Endothelial cell of umbilical vein (primary cell): ENCODE data around the gene MOB3B. TPM values are rescaled to one million over a fixed set of nuclear protein-coding genes. Genes with fewer than 3 reads are reported as not detected.

Source experiments
- BruUV-seq: library from RNA; stranded (reverse); fragments of 400-500 nt; replicated peaks from 2 replicates; lab custom pipeline; 2021; lab: Mats Ljungman, UMichigan
- CTCF ChIA-PET: fragments of 300-600, 350-600 bp; sonication (Branson Sonifier 250); formaldehyde crosslinking; loops from one replicate; lab custom pipeline; 2021; ENCODE audit warnings: antibody characterized with exemption, inconsistent platforms; lab: Charles Lee
- POLR2A ChIA-PET: fragments of 300-600, 350-600 bp; sonication (Branson Sonifier 250); formaldehyde crosslinking; loops from one replicate; lab custom pipeline; 2021; ENCODE audit warnings: antibody characterized with exemption, inconsistent platforms; lab: Charles Lee
- DNase-seq: peaks from one replicate; pipeline ENCODE4 v3.0.0-alpha.2; 2011; ENCODE audit warnings: low read depth, low spot score
- FAIRE-seq: peaks from 2 replicates; lab custom pipeline; 2011; peaks lifted over from hg19 to GRCh38; lab: Jason Lieb, UNC
- H2AFZ ChIP-seq: 2 replicates; pipeline ENCODE4 v1.6.0; 2012; ENCODE audit warnings: low read depth, low read length, control low read depth, inconsistent platforms
- H3K27ac ChIP-seq: 2 replicates; pipeline ENCODE4 v1.5.1; 2011; ENCODE audit warnings: low read depth, mild to moderate bottlenecking, control low read depth, low read length, moderate library complexity; ENCODE audit not compliant: insufficient read depth
- H3K27me3 ChIP-seq, 2 experiments: 2 replicates each; pipeline versions ENCODE4 v1.6.0 to v1.6.1; 2011; ENCODE audit warnings: low read length in 2 of 2, mixed read lengths in 1 of 2; ENCODE audit not compliant: control insufficient read depth in 2 of 2, insufficient read depth in 2 of 2
- H3K36me3 ChIP-seq, 2 experiments: 2 replicates in 1 of 2; 3 replicates in 1 of 2; pipeline ENCODE4 v1.5.1; 2011; ENCODE audit warnings: low read length in 2 of 2, mild to moderate bottlenecking in 1 of 2, moderate library complexity in 1 of 2; ENCODE audit not compliant: control insufficient read depth in 2 of 2, insufficient read depth in 2 of 2; ENCODE audit errors: extremely low read depth in 1 of 2
- H3K4me1 ChIP-seq: 3 replicates; pipeline ENCODE4 v1.5.1; 2011; ENCODE audit warnings: mild to moderate bottlenecking, low read length; ENCODE audit not compliant: control insufficient read depth, insufficient read depth; ENCODE audit errors: extremely low read depth
- H3K4me2 ChIP-seq: 2 replicates; pipeline ENCODE4 v1.6.1; 2011; ENCODE audit warnings: low read length, control low read depth, mixed read lengths; ENCODE audit not compliant: insufficient read depth
- H3K4me3 ChIP-seq, 3 experiments: fragments of 200-600 bp in 1 of 3; sonication (generic), shearing (Covaris generic) in 1 of 3; replicated peaks in 1 of 3; 2 replicates each; pipeline ENCODE4 v1.5.1; 2011 to 2016; ENCODE audit warnings: control low read depth in 3 of 3, low read length in 3 of 3, mild to moderate bottlenecking in 2 of 3, inconsistent platforms in 1 of 3, low read depth in 1 of 3, moderate library complexity in 1 of 3; ENCODE audit not compliant: insufficient read depth in 1 of 3
- H3K79me2 ChIP-seq: 2 replicates; pipeline ENCODE4 v1.6.0; 2012; ENCODE audit warnings: low read length, inconsistent platforms; ENCODE audit not compliant: control insufficient read depth, insufficient read depth
- H3K9ac ChIP-seq: replicated peaks from 2 replicates; pipeline ENCODE3; 2011; ENCODE audit warnings: low read length, control low read depth; ENCODE audit not compliant: insufficient read depth; ENCODE audit errors: extremely low read depth
- H3K9me1 ChIP-seq: replicated peaks from 3 replicates; pipeline ENCODE4 v1.6.0; 2011; ENCODE audit warnings: mild to moderate bottlenecking, low read length; ENCODE audit not compliant: control insufficient read depth, insufficient read depth; ENCODE audit errors: extremely low read depth
- H3K9me3 ChIP-seq: replicated peaks from 2 replicates; pipeline ENCODE4 v1.5.1; 2012; ENCODE audit warnings: low read length, inconsistent platforms; ENCODE audit not compliant: control insufficient read depth, insufficient read depth
- H4K20me1 ChIP-seq: replicated peaks from 2 replicates; pipeline ENCODE3; 2011; ENCODE audit warnings: mild to moderate bottlenecking, low read length; ENCODE audit not compliant: control insufficient read depth, insufficient read depth; ENCODE audit errors: extremely low read depth
- CTCF ChIP-seq, 2 donors: IDR thresholded peaks; 1 replicate in 1 of 2; 2 replicates in 1 of 2; pipeline ENCODE4 v1.5.1; 2011; ENCODE audit warnings: low read length in 2 of 2, mild to moderate bottlenecking in 2 of 2, moderate library complexity in 2 of 2, control low read depth in 1 of 2, inconsistent platforms in 1 of 2, low read depth in 1 of 2; ENCODE audit not compliant: insufficient read depth in 1 of 2; ENCODE audit errors: extremely low read depth in 1 of 2
- EZH2 ChIP-seq: IDR thresholded peaks from 2 replicates; pipeline ENCODE4 v1.6.1; 2012; ENCODE audit warnings: borderline replicate concordance, low read depth, mild to moderate bottlenecking, moderate library complexity, low read length, inconsistent platforms; ENCODE audit not compliant: severe bottlenecking
- FOS ChIP-seq: IDR thresholded peaks from 2 replicates; pipeline ENCODE4 v1.6.1; 2011; ENCODE audit warnings: mild to moderate bottlenecking, low read length, moderate library complexity, borderline replicate concordance; ENCODE audit not compliant: insufficient read depth
- GATA2 ChIP-seq: IDR thresholded peaks from 2 replicates; pipeline ENCODE4 v1.7.0; 2011; ENCODE audit warnings: low read depth, mild to moderate bottlenecking, moderate library complexity, mixed read lengths, low read length; ENCODE audit not compliant: insufficient read length, insufficient read depth
- JUN ChIP-seq: IDR thresholded peaks from 2 replicates; pipeline ENCODE4 v1.6.1; 2011; ENCODE audit warnings: borderline replicate concordance, low read depth; ENCODE audit not compliant: insufficient read length, insufficient read depth
- MAX ChIP-seq: IDR thresholded peaks from 2 replicates; pipeline ENCODE4 v1.6.1; 2011; ENCODE audit not compliant: insufficient read depth, insufficient read length
- MYC ChIP-seq: IDR thresholded peaks from one replicate; pipeline ENCODE4 v1.6.1; 2011; ENCODE audit warnings: mild to moderate bottlenecking, low read depth, low read length
- POLR2A ChIP-seq: IDR thresholded peaks from 2 replicates; pipeline ENCODE4 v1.6.1; 2012; ENCODE audit warnings: low read depth, mild to moderate bottlenecking, control low read depth, low read length
- POLR2AphosphoS5 ChIP-seq: IDR thresholded peaks from 2 replicates; pipeline ENCODE4 v1.6.1; 2012; ENCODE audit warnings: low read depth, mild to moderate bottlenecking, control low read depth, low read length, moderate library complexity; ENCODE audit not compliant: insufficient read depth
- dilution Hi-C: fragments of 300-500 bp; cut with MboI; formaldehyde crosslinking; loops from one replicate; pipeline ENCODE4 v1.15.0; 2019; ENCODE audit warnings: low sequenced_read_pairs; ENCODE audit not compliant: extremely low pct_ligation_motif_present
- intact Hi-C: fragments of 100-400 bp; cut with micrococcal nuclease; formaldehyde crosslinking; loops from one replicate; pipeline ENCODE4 v1.10.0; 2022
- polyA plus RNA-seq, 4 experiments: library from polyadenylated mRNA; depleted of rRNA in 3 of 4; stranded (reverse) in 3 of 4; unstranded in 1 of 4; fragments of >200 nt; gene quantifications; 2 replicates each; pipeline versions ENCODE4 v1.2.1 to v1.2.3, GENCODE V29; 2011 to 2012; ENCODE audit warnings: missing spikeins in 1 of 4
- total RNA-seq: library from RNA; stranded (reverse); gene quantifications from 2 replicates; pipeline ENCODE4 v1.2.3, GENCODE V29; 2021

The MOB3B gene
- total and polyA plus RNA-seq, 2 donors (not counting 3 experiments of a cell fraction or from before 2014, with no cell fraction given): 0.03 TPM; not detected in 1

GRCh38 chr9:27291292-27291691 lies 238.3 kb downstream of the MOB3B start:
- no peaks in the 10 kb centered on the region for H3K9me3 ChIP-seq

More at GRCh38 chr9:27291292-27291691, 238.3 kb downstream of the MOB3B start:
- no peak overlapping the region for H3K9ac ChIP-seq
- dilution Hi-C loops: no loop called here
- DNase-seq (no peak), FAIRE-seq (no peak)
- no TSS peak for BruUV-seq
- TF ChIP-seq JUN (no peak), GATA2 (no peak), EZH2 (no peak), MAX (no peak), FOS (no peak), MYC (no peak), CTCF (IDR thresholded peaks at IDR 0.05; ENCODE audit: extremely low read depth in 1 of 2, insufficient read depth in 1 of 2, low read depth in 1 of 2, low read length in 2 of 2) (no peak), POLR2A (no peak), POLR2AphosphoS5 (no peak)
- H3K27me3 ChIP-seq: peaks cover 7 to 9% of the 10 kb centered on the region in 2 experiments
- no peak overlapping the region for H2AFZ ChIP-seq
- CTCF ChIA-PET: no interaction called here
- H3K4me2 ChIP-seq: no peak overlapping the region
- H3K4me3 ChIP-seq: no peak overlapping the region
- no peaks in the 10 kb centered on the region for H3K79me2 ChIP-seq
- H4K20me1 ChIP-seq: no peaks in the 10 kb centered on the region
- no peak overlapping the region for H3K27ac ChIP-seq
- POLR2A ChIA-PET: no interaction called here
- no peaks in the 10 kb centered on the region for H3K9me1 ChIP-seq
- no peaks in the 10 kb centered on the region for H3K4me1 ChIP-seq
- H3K36me3 ChIP-seq: no peaks in the 10 kb centered on the region
- intact Hi-C loops: no loop called here
